Cardiac fibroblast (primary cell): ENCODE results near the gene CLEC20A.

Source experiments
- DNase-seq, 2 donors: peaks; one replicate each; pipeline versions ENCODE4 v3.0.0 to v3.0.0-alpha.2; 2010; ENCODE audit warnings: low read depth in 2 of 2
- H3K4me3 ChIP-seq, 2 donors: replicated peaks in 1 of 2; 1 replicate in 1 of 2; 2 replicates in 1 of 2; pipeline ENCODE4 v1.5.1; 2011; ENCODE audit warnings: low read depth in 2 of 2, low read length in 2 of 2, mild to moderate bottlenecking in 2 of 2, moderate library complexity in 1 of 2
- CTCF ChIP-seq: IDR thresholded peaks from one replicate; pipeline ENCODE4 v1.5.1; 2011; ENCODE audit warnings: low read depth, mild to moderate bottlenecking, low read length, inconsistent platforms

CLEC20A gene

GRCh38 chr1:178495741-178496409 lies 889 bp downstream of the CLEC20A start:
- no peak for TF ChIP-seq CTCF
- H3K4me3 ChIP-seq: no peak overlapping the region
- DNase-seq: no peak

- TF ChIP-seq CTCF: no peak
- DNase-seq: no peak
- no peak overlapping the region for H3K4me3 ChIP-seq
Observed at GRCh38 chr1:178495158-178495557, 1.6 kb downstream of the CLEC20A start.

- DNase-seq: no peak
- TF ChIP-seq CTCF: no peak
- no peak overlapping the region for H3K4me3 ChIP-seq
Observed at GRCh38 chr1:178494569-178494971, 2.2 kb downstream of the CLEC20A start.

GRCh38 chr1:178493301-178493741 lies 3.4 kb downstream of the CLEC20A start:
- H3K4me3 ChIP-seq: no peak overlapping the region
- TF ChIP-seq CTCF: no peak
- no peak for DNase-seq

- no peak for DNase-seq
- TF ChIP-seq CTCF: no peak
- no peak overlapping the region for H3K4me3 ChIP-seq
Observed at GRCh38 chr1:178492341-178492740, 4.4 kb downstream of the CLEC20A start.

GRCh38 chr1:178491721-178492120 lies 5.0 kb downstream of the CLEC20A start:
- no peak for DNase-seq
- no peak overlapping the region for H3K4me3 ChIP-seq
- TF ChIP-seq CTCF: no peak

GRCh38 chr1:178490967-178491366 lies 5.8 kb downstream of the CLEC20A start:
- TF ChIP-seq CTCF: no peak
- no peak overlapping the region for H3K4me3 ChIP-seq
- DNase-seq: no peak
